B cell (primary cell): ENCODE data around the gene CPED1. TPM values are rescaled to one million over a fixed set of nuclear protein-coding genes. Genes with fewer than 3 reads are reported as not detected.

Experiments
- ATAC-seq: fragments of 200-7000 bp; cut with Tn5 transposase; one replicate; pipeline ENCODE4 v1.10.0; 2021; ENCODE audit warnings: low read depth, mild to moderate bottlenecking, moderate number of reproducible peaks, moderate library complexity
- CTCF ChIA-PET: fragments of 350-600 bp; sonication (Branson Sonifier 250); formaldehyde crosslinking; loops from one replicate; lab custom pipeline; 2021; ENCODE audit warnings: antibody characterized with exemption, inconsistent platforms; lab: Charles Lee
- POLR2A ChIA-PET: fragments of 350-600 bp; sonication (Branson Sonifier 250); formaldehyde crosslinking; loops from one replicate; lab custom pipeline; 2021; ENCODE audit warnings: antibody characterized with exemption; lab: Charles Lee
- DNase-seq: peaks from one replicate; pipeline ENCODE4 v3.0.0; 2013
- H2AFZ ChIP-seq: 2 replicates; pipeline ENCODE4 v1.6.1; 2012; ENCODE audit warnings: mild to moderate bottlenecking, low read depth, low read length; ENCODE audit not compliant: insufficient read depth, poor library complexity, severe bottlenecking
- H3K27ac ChIP-seq, 2 donors: 1 replicate in 1 of 2; 2 replicates in 1 of 2; pipeline ENCODE4 v1.5.1; 2012 to 2013; ENCODE audit warnings: low read length in 2 of 2, mild to moderate bottlenecking in 2 of 2, moderate library complexity in 1 of 2
- H3K27me3 ChIP-seq, 4 experiments: fragments of 200-600 bp in 1 of 4; sonication (generic) in 1 of 4; replicated peaks in 1 of 4; 1 replicate in 2 of 4; 2 replicates in 2 of 4; pipeline versions ENCODE4 v1.6.1 to v1.7.0; 2013 to 2016; ENCODE audit warnings: low read length in 3 of 4, mild to moderate bottlenecking in 2 of 4, mixed read lengths in 1 of 4, moderate library complexity in 1 of 4; ENCODE audit not compliant: insufficient read depth in 4 of 4, control insufficient read depth in 3 of 4; ENCODE audit errors: control extremely low read depth in 1 of 4
- H3K36me3 ChIP-seq, 2 experiments: replicated peaks in 1 of 2; 1 replicate in 1 of 2; 2 replicates in 1 of 2; pipeline versions ENCODE4 v1.6.1 to v1.7.1; 2013; ENCODE audit warnings: low read length in 1 of 2; ENCODE audit not compliant: insufficient read depth in 2 of 2, control insufficient read depth in 1 of 2; ENCODE audit errors: control extremely low read depth in 1 of 2, extremely low read depth in 1 of 2
- H3K4me1 ChIP-seq, 2 donors: fragments of 200-600 bp in 1 of 2; sonication (generic) in 1 of 2; 1 replicate in 1 of 2; 2 replicates in 1 of 2; pipeline versions ENCODE4 v1.5.1 to v1.6.1; 2013 to 2017; ENCODE audit warnings: low read length in 2 of 2; ENCODE audit not compliant: control insufficient read depth in 2 of 2, insufficient read depth in 2 of 2
- H3K4me2 ChIP-seq: replicated peaks from 2 replicates; pipeline ENCODE3; 2012; ENCODE audit warnings: mild to moderate bottlenecking, low read depth, low read length; ENCODE audit not compliant: poor library complexity, severe bottlenecking
- H3K4me3 ChIP-seq, 5 experiments: fragments of 200-600 bp in 1 of 5; sonication (generic) in 1 of 5; 1 replicate in 3 of 5; 2 replicates in 2 of 5; pipeline versions ENCODE4 v1.5.1 to v1.7.0; 2011 to 2016; ENCODE audit warnings: low read length in 4 of 5, mild to moderate bottlenecking in 4 of 5, low read depth in 2 of 5, control low read depth in 1 of 5, moderate library complexity in 1 of 5; ENCODE audit not compliant: insufficient read depth in 1 of 5; ENCODE audit errors: control extremely low read depth in 1 of 5, extremely low read depth in 1 of 5
- H3K79me2 ChIP-seq: fragments of 200-600 bp; sonication (generic); one replicate; pipeline ENCODE4 v1.6.0; 2016; ENCODE audit warnings: low read length; ENCODE audit not compliant: control insufficient read depth, insufficient read depth
- H3K9ac ChIP-seq: fragments of 200-600 bp; sonication (generic); 2 replicates; pipeline ENCODE4 v1.6.1; 2017; ENCODE audit warnings: mild to moderate bottlenecking, low read length, moderate library complexity
- H3K9me3 ChIP-seq, 3 donors: one replicate each; pipeline versions ENCODE4 v1.6.1 to v1.7.1; 2013; ENCODE audit warnings: low read length in 2 of 3; ENCODE audit not compliant: control insufficient read depth in 2 of 3, insufficient read depth in 1 of 3; ENCODE audit errors: control extremely low read depth in 1 of 3
- H4K20me1 ChIP-seq: 2 replicates; pipeline ENCODE4 v1.6.0; 2012; ENCODE audit warnings: mild to moderate bottlenecking, low read length; ENCODE audit not compliant: insufficient read depth, control insufficient read depth, poor library complexity, severe bottlenecking
- H3K27ac Mint-ChIP-seq: one replicate; pipeline ENCODE4 v1.8.0; 2021; ENCODE audit warnings: mixed read lengths
- H3K27me3 Mint-ChIP-seq: one replicate; pipeline ENCODE4 v1.8.0; 2021; ENCODE audit warnings: mixed read lengths
- H3K4me1 Mint-ChIP-seq: one replicate; pipeline ENCODE4 v1.8.0; 2021; ENCODE audit warnings: mixed read lengths
- H3K4me3 Mint-ChIP-seq: one replicate; pipeline ENCODE4 v1.8.0; 2021; ENCODE audit warnings: mixed read lengths
- H3K9me3 Mint-ChIP-seq: one replicate; pipeline ENCODE4 v1.8.0; 2022; ENCODE audit warnings: mixed read lengths; ENCODE audit not compliant: insufficient read depth
- EZH2 ChIP-seq: IDR thresholded peaks from 2 replicates; pipeline ENCODE4 v1.6.1; 2012; ENCODE audit warnings: borderline replicate concordance, low read depth, mild to moderate bottlenecking, moderate library complexity, low read length; ENCODE audit not compliant: insufficient read depth, poor library complexity, severe bottlenecking
- WGBS: methylation state at CpG from one replicate; pipeline ENCODE4 v1.1.5; 2013; ENCODE audit warnings: missing lambda C conversion rate; ENCODE audit not compliant: insufficient coverage; 5-methylcytosine and 5-hydroxymethylcytosine counted together
- intact Hi-C: fragments of 100-400 bp; cut with micrococcal nuclease; formaldehyde crosslinking; loops from one replicate; pipeline ENCODE4 v1.10.0; 2022
- polyA plus RNA-seq: library from polyadenylated mRNA; depleted of rRNA; stranded (reverse); fragments of >200 nt; gene quantifications from 2 replicates; pipeline ENCODE4 v1.2.3, GENCODE V29; 2012
- total RNA-seq, 2 donors: library from RNA; stranded (reverse); fragments of 120-200 nt in 1 of 2; gene quantifications; 1 replicate in 1 of 2; 2 replicates in 1 of 2; pipeline versions ENCODE4 v1.2.3 to v1.2.4, GENCODE V29; 2013 to 2022
- TF ChIP-seq, protein P1 (sequence below): fragments of 200-600 bp; IDR thresholded peaks from one replicate; pipeline ENCODE4 v1.8.0; 2022; ENCODE audit warnings: antibody characterized with exemption, mild to moderate bottlenecking

The CPED1 gene
- total and polyA plus RNA-seq, 2 donors (not counting 1 experiment from before 2014, with no cell fraction given), result 0.44 to 3.8 TPM

- intact Hi-C loops, result no loop called here
- Mint-ChIP-seq H3K4me3 (no peak overlapping the region), H3K9me3 (no peaks in the 10 kb centered on the region), H3K4me1 (peaks cover 11% of the 10 kb centered on the region), H3K27me3 (no peaks in the 10 kb centered on the region), H3K27ac (no peak overlapping the region)
- Histone ChIP-seq H3K79me2 (no peaks in the 10 kb centered on the region), H2AFZ (no peak overlapping the region), H3K4me1 (peaks cover 0 to 5% of the 10 kb centered on the region in 2 donors), H3K9me3 (no peaks in the 10 kb centered on the region), H3K27ac (no peak overlapping the region), H3K27me3 (no peaks in the 10 kb centered on the region), H3K4me2 (no peak overlapping the region), H3K9ac (no peak overlapping the region), H4K20me1 (no peaks in the 10 kb centered on the region), H3K36me3 (no peaks in the 10 kb centered on the region), H3K4me3 (no peak overlapping the region)
- ATAC-seq (no peak), DNase-seq (no peak)
- CTCF ChIA-PET, result no interaction called here
- POLR2A ChIA-PET, result no interaction called here
- no peak for TF ChIP-seq EZH2
- TF ChIP-seq, protein P1, sequence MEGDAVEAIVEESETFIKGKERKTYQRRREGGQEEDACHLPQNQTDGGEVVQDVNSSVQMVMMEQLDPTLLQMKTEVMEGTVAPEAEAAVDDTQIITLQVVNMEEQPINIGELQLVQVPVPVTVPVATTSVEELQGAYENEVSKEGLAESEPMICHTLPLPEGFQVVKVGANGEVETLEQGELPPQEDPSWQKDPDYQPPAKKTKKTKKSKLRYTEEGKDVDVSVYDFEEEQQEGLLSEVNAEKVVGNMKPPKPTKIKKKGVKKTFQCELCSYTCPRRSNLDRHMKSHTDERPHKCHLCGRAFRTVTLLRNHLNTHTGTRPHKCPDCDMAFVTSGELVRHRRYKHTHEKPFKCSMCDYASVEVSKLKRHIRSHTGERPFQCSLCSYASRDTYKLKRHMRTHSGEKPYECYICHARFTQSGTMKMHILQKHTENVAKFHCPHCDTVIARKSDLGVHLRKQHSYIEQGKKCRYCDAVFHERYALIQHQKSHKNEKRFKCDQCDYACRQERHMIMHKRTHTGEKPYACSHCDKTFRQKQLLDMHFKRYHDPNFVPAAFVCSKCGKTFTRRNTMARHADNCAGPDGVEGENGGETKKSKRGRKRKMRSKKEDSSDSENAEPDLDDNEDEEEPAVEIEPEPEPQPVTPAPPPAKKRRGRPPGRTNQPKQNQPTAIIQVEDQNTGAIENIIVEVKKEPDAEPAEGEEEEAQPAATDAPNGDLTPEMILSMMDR, result no peak
Measured at GRCh38 chr7:121088870-121089269, 100.4 kb downstream of the CPED1 start.

DNA sequence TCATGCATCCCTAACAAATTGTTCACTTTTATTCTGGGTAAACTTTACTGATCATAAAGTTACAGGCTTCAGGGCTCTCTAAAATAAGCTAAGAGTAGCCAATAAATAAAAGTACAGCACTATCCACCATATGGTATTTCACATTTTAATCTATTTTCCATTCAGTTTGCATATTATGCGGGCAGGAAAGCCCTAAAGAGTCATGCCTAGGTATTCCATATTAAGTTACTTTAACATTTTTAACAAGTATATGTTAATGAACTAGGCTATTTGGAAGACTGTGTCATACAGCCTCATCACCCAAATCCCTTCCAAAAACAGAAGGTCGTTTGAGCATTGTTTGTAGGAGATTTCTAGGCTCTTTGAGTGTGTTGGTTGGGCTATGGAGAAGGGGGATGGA, 106.3 kb downstream of the CPED1 start:
- Histone ChIP-seq H2AFZ (no peak overlapping the region), H3K9me3 (no peaks in the 10 kb centered on the region), H3K27ac (no peak overlapping the region), H3K27me3 (no peaks in the 10 kb centered on the region), H3K4me1 (no peaks in the 10 kb centered on the region), H3K4me2 (no peak overlapping the region), H4K20me1 (no peaks in the 10 kb centered on the region), H3K4me3 (no peak overlapping the region), H3K36me3 (no peaks in the 10 kb centered on the region), H3K9ac (no peak overlapping the region), H3K79me2 (no peaks in the 10 kb centered on the region)
- Mint-ChIP-seq H3K4me3 (no peak overlapping the region), H3K4me1 (no peaks in the 10 kb centered on the region), H3K27me3 (no peaks in the 10 kb centered on the region), H3K27ac (no peak overlapping the region), H3K9me3 (no peaks in the 10 kb centered on the region)
- DNase-seq (no peak), ATAC-seq (no peak)
- TF ChIP-seq, protein P1, result no peak
- no peak for TF ChIP-seq EZH2
- CTCF ChIA-PET, result interaction anchor here (1.1 to 2.5 kb wide), 2 partner anchors 13 kb away, joined by 5 to 9 read pairs; no protein-coding TSS in a partner anchor
- POLR2A ChIA-PET, result no interaction called here
- intact Hi-C loops, result no loop called here
- no CpG with 5 or more reads among the region's 2 CpGs for WGBS
